Calu3 (cell line): Measurements from ENCODE around the gene DUSP6. TPM values are rescaled to one million over a fixed set of nuclear protein-coding genes. Genes with fewer than 3 reads are reported as not detected.

Source experiments
- BruUV-seq: library from RNA; stranded (reverse); fragments of 400-500 nt; replicated peaks from 2 replicates; lab custom pipeline; 2021; lab: Mats Ljungman, UMichigan
- CTCF ChIA-PET: fragments of 300-600 bp; sonication (Branson Sonifier 250); formaldehyde crosslinking; loops from one replicate; lab custom pipeline; 2022; ENCODE audit warnings: antibody characterized with exemption; lab: Charles Lee
- DNase-seq: peaks from one replicate; pipeline ENCODE4 v3.0.0; 2022
- H3K27ac Mint-ChIP-seq: one replicate; pipeline ENCODE4 v1.8.0; 2022; ENCODE audit warnings: mixed read lengths; ENCODE audit not compliant: unreplicated experiment
- H3K27me3 Mint-ChIP-seq: one replicate; pipeline ENCODE4 v1.8.0; 2022; ENCODE audit warnings: mixed read lengths; ENCODE audit not compliant: unreplicated experiment
- H3K36me3 Mint-ChIP-seq: one replicate; pipeline ENCODE4 v1.8.0; 2022; ENCODE audit warnings: mild to moderate bottlenecking, moderate library complexity, mixed read lengths; ENCODE audit not compliant: insufficient read depth, unreplicated experiment
- H3K4me1 Mint-ChIP-seq: one replicate; pipeline ENCODE4 v1.8.0; 2022; ENCODE audit warnings: mild to moderate bottlenecking, low read depth, mixed read lengths; ENCODE audit not compliant: unreplicated experiment
- H3K4me3 Mint-ChIP-seq: one replicate; pipeline ENCODE4 v1.8.0; 2022; ENCODE audit warnings: mild to moderate bottlenecking, low read depth, moderate library complexity, mixed read lengths; ENCODE audit not compliant: unreplicated experiment
- H3K9me3 Mint-ChIP-seq: one replicate; pipeline ENCODE4 v1.8.0; 2022; ENCODE audit warnings: low read depth, mixed read lengths; ENCODE audit not compliant: unreplicated experiment
- CTCF ChIP-seq: fragments of 200-600 bp; IDR thresholded peaks from one replicate; pipeline ENCODE4 v1.8.0; 2022; ENCODE audit warnings: antibody characterized with exemption; ENCODE audit not compliant: unreplicated experiment
- intact Hi-C: fragments of 100-400 bp; cut with micrococcal nuclease; formaldehyde crosslinking; loops from one replicate; pipeline ENCODE4 v1.10.0; 2022; ENCODE audit not compliant: unreplicated experiment
- total RNA-seq: library from RNA; stranded (reverse); gene quantifications from 2 replicates; pipeline ENCODE4 v1.2.3, GENCODE V29; 2022

The DUSP6 gene
- total RNA-seq, 1 experiment from 2014 or later: 108 TPM

DNA sequence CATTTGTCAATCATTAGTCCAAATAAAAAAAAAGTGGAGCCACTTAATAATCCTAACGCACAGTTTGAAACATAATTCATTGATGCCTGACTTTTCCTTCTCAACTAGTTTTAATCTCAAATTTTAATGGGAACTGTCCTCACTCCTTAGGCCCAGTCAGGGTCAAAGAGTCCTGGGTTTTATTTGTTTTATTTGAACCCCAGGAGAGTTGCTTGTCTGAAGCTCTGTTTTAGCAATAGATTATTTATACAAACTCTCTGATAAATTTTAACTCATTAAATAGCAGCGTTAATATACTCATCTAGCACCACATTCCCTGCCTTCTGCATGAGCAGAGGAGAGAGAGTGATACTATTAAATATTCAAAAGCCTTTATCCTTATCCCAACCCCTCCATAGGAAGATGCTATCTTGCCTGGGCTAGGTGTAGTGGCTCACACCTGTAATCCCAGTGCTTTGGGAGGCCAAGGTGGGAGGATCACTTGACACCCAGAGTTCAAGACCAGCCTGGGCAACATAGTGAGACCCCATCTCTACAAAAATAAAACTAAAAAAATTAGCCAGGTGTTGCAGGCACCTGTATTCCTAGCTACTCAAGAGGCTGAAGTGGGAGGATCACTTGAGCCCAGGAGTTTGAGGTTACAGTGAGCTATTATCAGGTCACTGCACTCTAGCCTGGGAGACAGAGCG is 14.5 kb upstream of the DUSP6 start:
- peaks cover 8% of the 10 kb centered on the region for H3K36me3 Mint-ChIP-seq
- CTCF ChIA-PET: interaction anchor here (0.8 kb wide), 1 partner anchor 10 kb away, joined by 3 read pairs; no protein-coding TSS in a partner anchor
- no peak for DNase-seq
- no peaks in the 10 kb centered on the region for H3K27me3 Mint-ChIP-seq
- intact Hi-C loops: no loop called here
- H3K9me3 Mint-ChIP-seq: no peaks in the 10 kb centered on the region
- H3K27ac Mint-ChIP-seq: no peak overlapping the region
- BruUV-seq: no TSS peak
- H3K4me3 Mint-ChIP-seq: no peak overlapping the region
- TF ChIP-seq CTCF: no peak
- H3K4me1 Mint-ChIP-seq: peaks cover 54% of the 10 kb centered on the region

GRCh38 chr12:89364631-89365030 is 12.3 kb upstream of the DUSP6 start:
- CTCF ChIA-PET: interaction anchor here (0.6 kb wide), 1 partner anchor 825 kb away, joined by 3 read pairs; no protein-coding TSS in a partner anchor
- peaks cover 32% of the 10 kb centered on the region for H3K4me1 Mint-ChIP-seq

GRCh38 chr12:89364058-89364457 is 11.8 kb upstream of the DUSP6 start:
- DNase-seq: no peak
- Mint-ChIP-seq H3K27ac (no peak overlapping the region), H3K9me3 (no peaks in the 10 kb centered on the region), H3K4me3 (no peak overlapping the region), H3K4me1 (peaks cover 31% of the 10 kb centered on the region), H3K27me3 (no peaks in the 10 kb centered on the region), H3K36me3 (peaks cover 13% of the 10 kb centered on the region)
- no TSS peak for BruUV-seq
- intact Hi-C loops: no loop called here
- CTCF ChIA-PET: interaction anchor here (0.6 kb wide), 2 partner anchors 31 to 270 kb away, joined by 3 to 4 read pairs; no protein-coding TSS in a partner anchor
- no peak for TF ChIP-seq CTCF

More at GRCh38 chr12:89364631-89365030, 12.3 kb upstream of the DUSP6 start:
- Mint-ChIP-seq H3K27ac (no peak overlapping the region), H3K36me3 (peaks cover 8% of the 10 kb centered on the region), H3K27me3 (no peaks in the 10 kb centered on the region), H3K4me3 (no peak overlapping the region), H3K9me3 (no peaks in the 10 kb centered on the region)
- no TSS peak for BruUV-seq
- no peak for TF ChIP-seq CTCF
- intact Hi-C loops: no loop called here
- DNase-seq: no peak

DNA sequence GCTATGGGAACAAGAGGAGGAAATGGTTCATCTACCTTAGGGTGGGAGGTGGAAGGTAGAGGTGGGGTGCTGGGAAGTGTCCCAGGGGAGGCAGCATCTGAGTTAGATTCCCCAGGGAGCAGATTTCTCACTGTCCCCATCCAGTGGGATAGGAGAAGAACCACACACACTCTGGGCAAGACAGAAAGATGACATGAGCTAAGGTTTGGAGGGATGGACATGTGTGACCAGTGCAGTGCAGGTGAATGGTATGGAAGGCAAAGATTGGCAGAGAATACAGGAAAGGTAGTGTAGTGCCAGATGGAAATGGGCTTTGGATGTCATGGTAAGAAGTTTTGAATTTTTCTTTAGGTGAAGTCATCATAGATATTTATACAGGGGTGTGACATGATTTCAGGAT is 11.3 kb upstream of the DUSP6 start:
- BruUV-seq: no TSS peak
- H3K9me3 Mint-ChIP-seq: no peaks in the 10 kb centered on the region
- no peak for DNase-seq

More for the DNA sequence above, 11.3 kb upstream of the DUSP6 start:
- no peak overlapping the region for H3K27ac Mint-ChIP-seq
- H3K4me1 Mint-ChIP-seq: peaks cover 29% of the 10 kb centered on the region
- no peak overlapping the region for H3K4me3 Mint-ChIP-seq
- CTCF ChIA-PET: interaction anchor here (0.6 kb wide), 2 partner anchors 30 to 270 kb away, joined by 3 to 4 read pairs; no protein-coding TSS in a partner anchor
- intact Hi-C loops: no loop called here
- H3K27me3 Mint-ChIP-seq: no peaks in the 10 kb centered on the region
- H3K36me3 Mint-ChIP-seq: peaks cover 12% of the 10 kb centered on the region
- no peak for TF ChIP-seq CTCF
